ENCODE results near the gene HTR4.

- TF ChIP-seq, protein P1, sequence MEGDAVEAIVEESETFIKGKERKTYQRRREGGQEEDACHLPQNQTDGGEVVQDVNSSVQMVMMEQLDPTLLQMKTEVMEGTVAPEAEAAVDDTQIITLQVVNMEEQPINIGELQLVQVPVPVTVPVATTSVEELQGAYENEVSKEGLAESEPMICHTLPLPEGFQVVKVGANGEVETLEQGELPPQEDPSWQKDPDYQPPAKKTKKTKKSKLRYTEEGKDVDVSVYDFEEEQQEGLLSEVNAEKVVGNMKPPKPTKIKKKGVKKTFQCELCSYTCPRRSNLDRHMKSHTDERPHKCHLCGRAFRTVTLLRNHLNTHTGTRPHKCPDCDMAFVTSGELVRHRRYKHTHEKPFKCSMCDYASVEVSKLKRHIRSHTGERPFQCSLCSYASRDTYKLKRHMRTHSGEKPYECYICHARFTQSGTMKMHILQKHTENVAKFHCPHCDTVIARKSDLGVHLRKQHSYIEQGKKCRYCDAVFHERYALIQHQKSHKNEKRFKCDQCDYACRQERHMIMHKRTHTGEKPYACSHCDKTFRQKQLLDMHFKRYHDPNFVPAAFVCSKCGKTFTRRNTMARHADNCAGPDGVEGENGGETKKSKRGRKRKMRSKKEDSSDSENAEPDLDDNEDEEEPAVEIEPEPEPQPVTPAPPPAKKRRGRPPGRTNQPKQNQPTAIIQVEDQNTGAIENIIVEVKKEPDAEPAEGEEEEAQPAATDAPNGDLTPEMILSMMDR (conservative IDR thresholded peaks at IDR 0.05; ENCODE audit: low read depth, low read length) = no peak
- no peak for TF ChIP-seq EZH2 (IDR thresholded peaks at IDR 0.05; ENCODE audit: borderline replicate concordance, low read depth, low read length, poor library complexity, severe bottlenecking)
Measured at GRCh38 chr5:148474025-148474511, 180.3 kb downstream of the HTR4 start.
